ENCODE data around the gene KIRREL2.

DNA sequence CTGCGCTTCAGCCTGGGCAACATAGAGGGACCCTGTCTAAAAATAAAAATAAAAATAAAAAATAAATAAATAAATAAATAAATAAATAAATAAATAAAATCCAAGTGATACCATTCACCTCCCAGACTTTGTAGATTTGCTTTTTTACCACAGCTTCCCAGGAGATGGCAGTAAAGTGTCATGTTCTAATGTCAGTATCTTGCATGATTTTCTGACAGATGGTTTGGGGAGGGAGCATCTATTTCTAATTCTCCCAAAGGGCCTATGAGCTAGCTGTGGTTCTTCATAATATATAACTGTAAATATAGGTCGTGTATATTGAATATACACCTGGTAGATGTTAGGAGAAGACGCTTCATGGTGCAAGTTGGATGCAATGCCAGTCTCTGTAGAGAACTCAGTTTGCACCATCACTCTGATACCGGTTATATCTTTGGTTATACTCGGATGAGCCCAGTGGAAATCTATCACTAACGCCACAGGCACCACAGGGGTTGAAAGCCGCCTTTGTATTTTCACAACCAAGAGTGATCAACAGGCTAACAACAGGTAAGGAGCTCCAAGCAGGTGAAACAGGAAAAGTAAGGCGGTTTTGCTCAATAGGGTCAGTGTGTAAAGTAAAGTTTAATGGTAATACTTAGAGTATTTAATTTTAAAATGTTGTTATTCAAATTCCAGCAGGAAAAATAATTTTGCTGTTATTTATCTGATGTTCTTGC, 25.6 kb downstream of the KIRREL2 start:
- TF ChIP-seq TRIM28 (IDR thresholded peaks at IDR 0.05) (no peak), SIN3B (IDR thresholded peaks at IDR 0.05; ENCODE audit: low read depth) (no peak), RBBP5 (IDR thresholded peaks at IDR 0.05; ENCODE audit: borderline replicate concordance, insufficient read depth, low read length, poor library complexity, severe bottlenecking) (no peak), ZSCAN29 (IDR thresholded peaks at IDR 0.05) (no peak), POLR2G (IDR thresholded peaks at IDR 0.05; ENCODE audit: low read depth, low read length) (no peak), ZNF76 (CRISPR knock-in tag; IDR thresholded peaks at IDR 0.05; ENCODE audit: borderline replicate concordance) (no peak), CHD4 (IDR thresholded peaks at IDR 0.05; ENCODE audit: insufficient read depth, insufficient replicate concordance, low read depth, low read length, poor library complexity, severe bottlenecking) (no peak), POLR2AphosphoS2 (IDR thresholded peaks at IDR 0.05; ENCODE audit: low read length) (no peak), NR4A1 (CRISPR knock-in tag; IDR thresholded peaks at IDR 0.05) (no peak), NR4A1 (tag; IDR thresholded peaks at IDR 0.05) (no peak), CBX1 (IDR thresholded peaks at IDR 0.05; ENCODE audit: low read depth) (no peak), TCF7L2 (IDR thresholded peaks at IDR 0.05; ENCODE audit: low read depth, low read length) (no peak), RCOR1 (IDR thresholded peaks at IDR 0.05; ENCODE audit: borderline replicate concordance in 1 of 2, low read depth in 2 of 2, low read length in 2 of 2) (0 out of 4 replicates have a peak, but pooled peaks of 1 of the 2 experiments have one; percentile 8)
